H1 (cell line): ENCODE data around the gene POLD1. TPM values are rescaled to one million over a fixed set of nuclear protein-coding genes. Genes with fewer than 3 reads are reported as not detected.
A peak's percentile ranks its signal among the peaks of the same experiment; 100 is the strongest.

Experiments used
- BRCA1 ChIP-seq: IDR thresholded peaks from 2 replicates; pipeline ENCODE4 v1.6.1; 2012; ENCODE audit warnings: low read depth, low read length, improper control_type of control experiment
- CBX8 ChIP-seq: fragments of 300-800, 300-1000 bp; sonication (generic); IDR thresholded peaks from 2 replicates; pipeline ENCODE4 v1.7.1; 2016; ENCODE audit warnings: low read depth, low read length, borderline replicate concordance
- CHD1 ChIP-seq: IDR thresholded peaks from 2 replicates; pipeline ENCODE4 v1.6.1; 2012; ENCODE audit warnings: low read depth, low read length, improper control_type of control experiment
- EP300 ChIP-seq, 2 experiments: IDR thresholded peaks; 1 replicate in 1 of 2; 2 replicates in 1 of 2; pipeline ENCODE4 v1.6.1; 2011 to 2012; ENCODE audit warnings: low read depth in 2 of 2, low read length in 2 of 2, mild to moderate bottlenecking in 2 of 2, borderline replicate concordance in 1 of 2, inconsistent platforms in 1 of 2, moderate library complexity in 1 of 2
- FOSL1 ChIP-seq: IDR thresholded peaks from 2 replicates; pipeline ENCODE4 v1.6.1; 2011; ENCODE audit warnings: mild to moderate bottlenecking, low read depth, low read length, moderate library complexity; ENCODE audit not compliant: insufficient read depth
- KDM1A ChIP-seq: fragments of 200-600, 300-600 bp; sonication (generic); IDR thresholded peaks from 2 replicates; pipeline ENCODE4 v1.7.1; 2016; ENCODE audit warnings: mild to moderate bottlenecking, low read length, borderline replicate concordance
- KDM5A ChIP-seq: fragments of 200-600 bp; IDR thresholded peaks from 2 replicates; pipeline ENCODE4 v1.7.1; 2012; ENCODE audit warnings: mild to moderate bottlenecking, low read length, inconsistent platforms, mixed read lengths
- MAFK ChIP-seq: IDR thresholded peaks from 2 replicates; pipeline ENCODE4 v1.6.1; 2012; ENCODE audit warnings: low read depth, mild to moderate bottlenecking, improper control_type of control experiment, low read length
- NANOG ChIP-seq: IDR thresholded peaks from 2 replicates; pipeline ENCODE4 v1.6.1; 2011; ENCODE audit warnings: low read length, low read depth, mild to moderate bottlenecking, inconsistent platforms; ENCODE audit not compliant: insufficient read depth, poor library complexity, severe bottlenecking
- POLR2A ChIP-seq, 2 experiments: IDR thresholded peaks; 1 replicate in 1 of 2; 2 replicates in 1 of 2; pipeline ENCODE4 v1.6.1; 2011; ENCODE audit warnings: low read depth in 2 of 2, low read length in 2 of 2, mild to moderate bottlenecking in 2 of 2; ENCODE audit errors: control extremely low read depth in 1 of 2
- RAD21 ChIP-seq, 2 experiments: IDR thresholded peaks in 1 of 2; conservative IDR thresholded peaks in 1 of 2; 2 replicates each; pipeline ENCODE4 v1.6.1; 2011; ENCODE audit warnings: low read depth in 2 of 2, low read length in 2 of 2, improper control_type of control experiment in 1 of 2, inconsistent platforms in 1 of 2, mild to moderate bottlenecking in 1 of 2, moderate library complexity in 1 of 2
- RBBP5 ChIP-seq: IDR thresholded peaks from 2 replicates; pipeline ENCODE4 v1.7.1; 2012; ENCODE audit warnings: low read depth, mild to moderate bottlenecking, inconsistent platforms, low read length, moderate library complexity, borderline replicate concordance
- RFX5 ChIP-seq: IDR thresholded peaks from 2 replicates; pipeline ENCODE4 v1.6.1; 2011; ENCODE audit warnings: low read depth, low read length, improper control_type of control experiment, borderline replicate concordance
- RXRA ChIP-seq: IDR thresholded peaks from 2 replicates; pipeline ENCODE4 v1.6.1; 2011; ENCODE audit warnings: low read depth, mild to moderate bottlenecking, low read length, moderate library complexity; ENCODE audit not compliant: insufficient read depth
- SAP30 ChIP-seq: fragments of 300-600 bp; sonication (generic); IDR thresholded peaks from 2 replicates; pipeline ENCODE4 v1.7.1; 2012; ENCODE audit warnings: low read length, moderate library complexity, mild to moderate bottlenecking, inconsistent platforms; ENCODE audit not compliant: insufficient read depth, insufficient replicate concordance
- SIRT6 ChIP-seq: IDR thresholded peaks from one replicate; pipeline ENCODE4 v1.7.1; 2012; ENCODE audit warnings: low read length, inconsistent platforms
- SIX5 ChIP-seq: IDR thresholded peaks from 2 replicates; pipeline ENCODE4 v1.6.1; 2011; ENCODE audit warnings: mild to moderate bottlenecking, low read depth, low read length
- SP4 ChIP-seq: IDR thresholded peaks from 2 replicates; pipeline ENCODE4 v1.6.1; 2012; ENCODE audit warnings: low read length, inconsistent platforms
- TAF1 ChIP-seq: IDR thresholded peaks from 2 replicates; pipeline ENCODE4 v1.6.1; 2011; ENCODE audit warnings: mild to moderate bottlenecking, low read depth, low read length
- TAF7 ChIP-seq: optimal IDR thresholded peaks from 2 replicates; pipeline ENCODE3; 2011; ENCODE audit warnings: low read depth, mild to moderate bottlenecking, inconsistent platforms, low read length, moderate library complexity, borderline replicate concordance
- TBP ChIP-seq: IDR thresholded peaks from 2 replicates; pipeline ENCODE4 v1.6.1; 2011; ENCODE audit warnings: low read depth, low read length, improper control_type of control experiment
- TEAD4 ChIP-seq: IDR thresholded peaks from 2 replicates; pipeline ENCODE4 v1.6.1; 2012; ENCODE audit warnings: low read depth, low read length, inconsistent platforms, mixed read lengths
- polyA plus RNA-seq, 7 experiments: library from polyadenylated mRNA; depleted of rRNA in 3 of 7; stranded (reverse) in 5 of 7; unstranded in 2 of 7; fragments of >200 nt in 5 of 7; fragments of 200-250 nt in 2 of 7; gene quantifications; 1 replicate in 5 of 7; 2 replicates in 1 of 7; 4 replicates in 1 of 7; pipeline versions ENCODE4 v1.2.1 to v1.2.3, GENCODE V29; 2011 to 2013; ENCODE audit warnings: missing spikeins in 2 of 7, mixed read lengths in 2 of 7
- total RNA-seq: library from RNA; stranded (reverse); fragmentation: NEBNext Ultra II Directional; extraction: Animal tissue kit (Norgen Biotek cat#: 25700); gene quantifications from 2 replicates; pipeline ENCODE4 v1.2.1, GENCODE V29; 2021
- TF ChIP-seq, protein P1 (sequence below): IDR thresholded peaks from 2 replicates; pipeline ENCODE4 v1.6.1; 2012; ENCODE audit warnings: inconsistent platforms

The POLD1 gene
- total and polyA plus RNA-seq, 2 of the 8 experiments (the other 6 are each of a cell fraction or from before 2014, with no cell fraction given): 141 to 142 TPM

DNA sequence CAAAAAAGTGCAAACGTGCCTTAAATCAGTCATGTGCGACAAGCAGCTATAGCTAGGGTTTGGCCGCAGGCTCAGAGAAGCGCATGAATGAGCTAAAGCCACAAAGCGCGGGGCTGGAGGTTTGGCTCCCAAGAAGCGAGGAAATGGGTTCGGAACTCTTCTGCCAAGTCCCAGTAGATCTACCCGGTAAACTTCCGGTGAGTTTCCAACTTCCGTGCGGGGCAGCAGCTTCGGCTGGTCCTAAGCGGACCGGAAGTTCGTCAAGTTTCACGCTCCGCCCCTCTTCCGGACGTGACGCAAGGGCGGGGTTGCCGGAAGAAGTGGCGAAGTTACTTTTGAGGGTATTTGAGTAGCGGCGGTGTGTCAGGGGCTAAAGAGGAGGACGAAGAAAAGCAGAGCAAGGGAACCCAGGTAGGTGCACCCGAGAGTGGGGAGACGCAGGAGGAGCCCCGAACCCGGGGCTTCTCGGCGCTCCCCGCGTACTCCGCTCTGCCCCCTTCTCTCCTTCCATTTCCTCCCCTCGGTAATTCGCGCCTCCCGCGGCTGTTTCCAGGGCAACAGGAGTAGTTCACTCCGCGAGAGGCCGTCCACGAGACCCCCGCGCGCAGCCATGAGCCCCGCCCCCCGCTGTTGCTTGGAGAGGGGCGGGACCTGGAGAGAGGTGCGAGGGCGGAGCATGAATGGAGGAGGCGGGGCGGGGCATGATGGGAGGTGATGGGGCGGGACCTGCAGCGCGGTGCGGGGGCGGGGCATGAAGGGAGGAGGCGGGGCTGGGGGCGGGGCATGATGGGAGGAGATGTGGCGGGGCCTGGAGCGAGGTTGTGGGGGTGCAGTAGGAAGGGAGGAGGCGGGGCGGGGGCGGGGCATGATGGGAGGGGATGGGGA is 7.7 kb upstream of the POLD1 start, which contains the start of gene NR1H2 (continued):
- TF ChIP-seq SAP30 (peak; percentile 63), FOSL1 (no peak), SIRT6 (no peak), EP300 (IDR thresholded peaks at IDR 0.05; ENCODE audit: borderline replicate concordance in 1 of 2, low read depth in 2 of 2, low read length in 2 of 2) (peak in 1 of 2 experiments; percentile 68; a peak in 1 of 3 replicates), RFX5 (no peak), SIX5 (peak; percentile 55), TAF1 (peak; percentile 83), KDM5A (peak; percentile 48; the same call in 1 of the 2 replicates), TBP (peak; percentile 74), RAD21 (IDR thresholded peaks at IDR 0.05 in 1 of 2, conservative IDR thresholded peaks at IDR 0.05 in 1 of 2; ENCODE audit: low read depth in 2 of 2, low read length in 2 of 2) (no peak; a peak in 1 of 4 replicates), BRCA1 (no peak), CBX8 (no peak), KDM1A (0 out of 2 replicates have a peak, but pooled peaks have one; percentile 13), TAF7 (no peak), MAFK (no peak), TEAD4 (no peak), POLR2A (IDR thresholded peaks at IDR 0.05; ENCODE audit: control extremely low read depth in 1 of 2, low read depth in 2 of 2, low read length in 2 of 2) (peak in 1 of 2 experiments; percentile 68; a peak in 1 of 3 replicates), RXRA (no peak), CHD1 (no peak), SP4 (peak; percentile 97), RBBP5 (peak; percentile 82), NANOG (no peak)
- TF ChIP-seq, protein P1, sequence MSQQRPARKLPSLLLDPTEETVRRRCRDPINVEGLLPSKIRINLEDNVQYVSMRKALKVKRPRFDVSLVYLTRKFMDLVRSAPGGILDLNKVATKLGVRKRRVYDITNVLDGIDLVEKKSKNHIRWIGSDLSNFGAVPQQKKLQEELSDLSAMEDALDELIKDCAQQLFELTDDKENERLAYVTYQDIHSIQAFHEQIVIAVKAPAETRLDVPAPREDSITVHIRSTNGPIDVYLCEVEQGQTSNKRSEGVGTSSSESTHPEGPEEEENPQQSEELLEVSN: peak; percentile 47; the same call in 1 of the 2 replicates
